HG03342 (cell line): ENCODE results near the gene SPDYE3.
"Not testable (repeated sequence)": the region's sequence is repeated elsewhere in the genome, so short reads cannot be mapped to it uniquely, and the experiment has no call there.

Experiments used
- ATAC-seq: cut with Tn5 transposase; IDR thresholded peaks from one replicate; pipeline ENCODE4 v1.9.1; 2021; ENCODE audit warnings: mild to moderate bottlenecking, moderate library complexity; ENCODE audit not compliant: unreplicated experiment

Gene SPDYE3

GRCh38 chr7:100348805-100349204 lies 41.3 kb downstream of the SPDYE3 start:
- no peak for ATAC-seq

- ATAC-seq, result no peak
These were observed 42.3 kb downstream of the SPDYE3 start for GRCh38 chr7:100349757-100350156.

- ATAC-seq, result no peak
These were observed 44.2 kb downstream of the SPDYE3 start for GRCh38 chr7:100351657-100352058.

GRCh38 chr7:100352230-100352781 lies 44.8 kb downstream of the SPDYE3 start:
- not testable (repeated sequence) for ATAC-seq

GRCh38 chr7:100352984-100353684 lies 45.6 kb downstream of the SPDYE3 start:
- ATAC-seq, result no peak

- ATAC-seq, result no peak
These were observed 46.3 kb downstream of the SPDYE3 start for GRCh38 chr7:100353685-100354330.

- no peak for ATAC-seq
These were observed 49.0 kb downstream of the SPDYE3 start for GRCh38 chr7:100356416-100357068.

- no peak for ATAC-seq
These were observed 49.6 kb downstream of the SPDYE3 start for GRCh38 chr7:100357131-100357561.

- no peak for ATAC-seq
These were observed 50.7 kb downstream of the SPDYE3 start, which contains the start of gene PILRB for GRCh38 chr7:100358027-100358856. TSS of gene PILRB (plus strand) at chr7:100358117. CDS start at chr7:100358303, 186 bp downstream.

GRCh38 chr7:100358857-100359212 lies 51.3 kb downstream of the SPDYE3 start:
- ATAC-seq, result no peak

- ATAC-seq, result no peak
These were observed 52.8 kb downstream of the SPDYE3 start for GRCh38 chr7:100360135-100360854.

- ATAC-seq, result no peak
These were observed 55.6 kb downstream of the SPDYE3 start for GRCh38 chr7:100363098-100363497.

- not testable (repeated sequence) for ATAC-seq
These were observed 56.3 kb downstream of the SPDYE3 start for GRCh38 chr7:100363797-100364196.

GRCh38 chr7:100364480-100364879 lies 57.0 kb downstream of the SPDYE3 start:
- no peak for ATAC-seq

- peak; percentile 5 for ATAC-seq
These were observed 58.5 kb downstream of the SPDYE3 start for GRCh38 chr7:100365998-100366367.

GRCh38 chr7:100366411-100367250 lies 59.1 kb downstream of the SPDYE3 start:
- peak; percentile 26 for ATAC-seq

GRCh38 chr7:100367251-100367620 lies 59.7 kb downstream of the SPDYE3 start:
- no peak for ATAC-seq

- no peak for ATAC-seq
These were observed 60.4 kb downstream of the SPDYE3 start for GRCh38 chr7:100367676-100368613.
